Middle frontal gyrus (tissue), 1 donor: ENCODE measurements around the gene PCDHGA5.
"Not testable (repeated sequence)": the region's sequence is repeated elsewhere in the genome, so short reads cannot be mapped to it uniquely, and the experiment has no call there.

Experiments
- DNase-seq: peaks from one replicate; pipeline ENCODE4 v3.0.0-alpha.2; 2015; ENCODE audit warnings: low spot score; ENCODE audit errors: extremely low spot score

Gene PCDHGA5

DNA sequence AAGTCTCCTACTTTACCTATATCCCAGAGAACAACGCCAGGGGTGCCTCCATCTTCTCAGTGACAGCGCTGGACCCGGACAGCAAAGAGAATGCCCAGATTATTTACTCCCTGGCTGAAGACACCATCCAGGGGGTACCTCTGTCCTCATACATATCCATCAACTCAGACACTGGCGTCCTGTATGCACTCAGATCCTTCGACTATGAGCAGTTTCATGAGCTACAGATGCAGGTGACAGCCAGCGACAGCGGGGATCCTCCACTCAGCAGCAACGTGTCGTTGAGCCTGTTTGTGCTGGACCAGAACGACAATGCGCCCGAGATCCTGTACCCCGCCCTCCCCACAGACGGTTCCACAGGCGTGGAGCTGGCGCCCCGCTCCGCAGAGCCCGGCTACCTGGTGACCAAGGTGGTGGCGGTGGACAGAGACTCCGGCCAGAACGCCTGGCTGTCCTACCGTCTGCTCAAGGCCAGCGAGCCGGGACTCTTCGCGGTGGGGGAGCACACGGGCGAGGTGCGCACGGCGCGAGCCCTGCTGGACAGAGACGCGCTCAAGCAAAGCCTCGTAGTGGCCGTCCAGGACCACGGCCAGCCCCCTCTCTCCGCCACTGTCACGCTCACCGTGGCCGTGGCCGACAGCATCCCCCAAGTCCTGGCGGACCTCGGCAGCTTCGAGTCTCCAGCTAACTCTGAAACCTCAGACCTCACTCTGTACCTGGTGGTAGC, 50.7 kb downstream of the PCDHGA5 start:
- not testable (repeated sequence) for DNase-seq

DNA sequence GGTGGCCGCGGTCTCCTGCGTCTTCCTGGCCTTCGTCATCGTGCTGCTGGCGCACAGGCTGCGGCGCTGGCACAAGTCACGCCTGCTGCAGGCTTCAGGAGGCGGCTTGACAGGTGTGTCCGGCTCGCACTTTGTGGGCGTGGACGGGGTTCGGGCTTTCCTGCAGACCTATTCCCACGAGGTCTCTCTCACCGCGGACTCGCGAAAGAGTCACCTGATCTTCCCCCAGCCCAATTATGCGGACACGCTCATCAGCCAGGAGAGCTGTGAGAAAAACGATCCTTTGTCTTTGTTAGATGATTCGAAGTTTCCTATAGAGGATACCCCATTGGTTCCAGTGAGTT, 51.3 kb downstream of the PCDHGA5 start:
- DNase-seq, result not testable (repeated sequence)
